Stimulated activated CD4-positive, alpha-beta T cell treated with anti-CD3 and anti-CD28 coated beads, Interleukin-15, amount 100 ng/mL, for 1 hour (primary cell): ENCODE measurements around the gene PTPRM.

ENCODE experiments used
- DNase-seq, 2 donors: peaks; one replicate each; pipeline ENCODE4 v3.0.0-alpha.2; 2020; ENCODE audit warnings: low read depth in 1 of 2, low spot score in 1 of 2

Gene PTPRM

DNA sequence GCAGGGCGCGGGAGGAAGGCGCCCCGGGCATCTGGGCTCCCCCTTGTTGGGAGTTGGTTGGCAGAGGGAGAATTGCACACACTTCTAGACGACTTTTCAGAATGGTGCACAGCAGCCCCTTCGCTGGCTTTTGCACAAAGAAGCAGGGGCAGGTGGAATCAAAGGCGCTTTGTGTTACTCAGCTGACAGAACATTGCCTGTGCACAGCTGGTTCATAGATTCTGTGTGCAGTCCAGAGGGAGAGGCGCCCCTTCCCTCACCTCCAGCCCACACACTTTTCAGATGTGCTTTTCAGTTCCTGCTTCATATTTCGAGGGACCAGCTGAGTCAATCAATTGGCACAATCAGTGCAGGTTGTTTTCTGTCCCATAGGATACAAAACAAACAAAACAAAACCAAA, 693.7 kb downstream of the PTPRM start:
- DNase-seq: no peak

DNA sequence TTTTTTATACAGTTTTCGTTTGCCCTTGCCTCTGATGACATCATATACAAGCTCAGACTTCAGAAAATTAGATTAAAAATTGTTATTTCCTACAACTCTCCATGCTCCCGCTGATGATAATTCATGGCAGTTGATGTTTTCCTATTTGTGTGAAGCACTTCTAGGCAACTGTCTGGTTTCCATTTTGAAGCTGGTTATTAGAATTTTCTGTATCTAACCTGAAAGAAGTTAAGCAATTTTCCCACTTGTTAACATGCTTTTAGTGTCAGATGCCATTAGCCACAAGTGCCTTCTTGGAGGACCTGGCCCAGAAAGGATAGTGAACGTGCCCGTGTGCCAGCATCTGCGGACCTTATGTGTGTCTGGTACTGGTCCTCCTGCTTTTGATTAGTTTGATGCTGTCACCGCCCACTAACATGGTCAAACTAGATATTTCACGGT, 694.6 kb downstream of the PTPRM start:
- DNase-seq: no peak

DNA sequence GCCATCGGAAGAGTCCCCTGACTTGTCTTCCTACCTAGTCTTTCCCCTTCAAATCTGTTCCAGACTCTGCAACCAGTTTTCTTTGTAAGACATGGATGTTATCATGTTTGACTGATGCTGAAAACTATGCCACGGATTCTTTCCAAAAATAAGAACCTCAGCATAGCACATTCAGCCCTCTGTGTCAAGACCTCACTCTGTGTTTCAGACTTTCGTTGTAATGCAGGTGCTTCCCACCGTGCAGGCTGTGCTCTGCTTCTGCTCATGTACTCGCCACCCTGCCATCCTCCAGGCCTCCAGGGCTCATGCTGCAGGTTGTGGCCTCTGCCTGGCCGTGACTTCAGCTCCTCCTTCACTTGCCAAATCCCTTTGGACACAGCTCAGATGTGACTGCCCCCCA, 695.1 kb downstream of the PTPRM start:
- no peak for DNase-seq

DNA sequence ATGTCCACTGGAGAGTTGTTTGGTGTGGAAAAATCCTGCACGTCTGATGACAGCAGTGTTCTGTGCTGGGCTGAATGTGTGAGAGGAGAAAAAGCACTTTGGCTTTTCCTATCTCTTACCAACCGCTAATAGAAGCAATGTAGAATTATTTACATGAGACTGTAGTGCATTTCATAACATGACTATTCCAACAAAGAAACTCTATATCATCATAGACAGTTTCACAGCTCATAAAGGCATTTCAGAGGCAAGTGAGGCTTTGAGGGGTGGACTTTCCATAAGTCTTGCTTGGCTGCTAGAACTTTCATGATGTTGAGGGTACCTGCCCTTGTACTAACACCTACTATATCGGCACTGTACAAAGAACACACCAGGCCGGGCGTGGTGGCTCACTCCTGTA, 697.0 kb downstream of the PTPRM start:
- no peak for DNase-seq

DNA sequence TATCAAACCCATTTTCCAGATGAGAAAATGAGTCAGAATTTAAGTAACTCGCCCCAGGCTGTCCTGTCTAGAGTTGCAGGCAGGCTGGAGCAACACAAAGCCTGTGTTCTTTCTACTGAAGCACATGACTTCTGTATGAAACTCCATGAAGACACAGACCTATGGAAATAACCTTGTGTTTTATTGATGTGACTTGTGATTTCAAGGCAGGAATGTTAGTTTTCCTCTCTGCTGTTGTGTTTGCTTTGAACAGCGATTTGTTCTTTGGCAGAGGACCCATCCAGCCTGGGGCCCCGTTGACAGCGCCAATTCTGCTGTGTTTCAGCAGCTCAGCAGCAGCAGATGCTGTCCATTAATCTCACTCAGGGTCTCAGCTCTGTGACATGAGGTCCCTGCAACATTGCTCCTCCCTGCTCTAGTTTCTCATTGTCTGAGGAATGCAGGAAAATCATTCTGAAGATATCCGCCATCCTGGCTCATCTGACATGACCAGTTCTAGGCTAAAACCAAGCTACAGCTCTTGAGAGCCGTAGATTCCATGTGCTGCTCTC, 697.8 kb downstream of the PTPRM start:
- DNase-seq: no peak

DNA sequence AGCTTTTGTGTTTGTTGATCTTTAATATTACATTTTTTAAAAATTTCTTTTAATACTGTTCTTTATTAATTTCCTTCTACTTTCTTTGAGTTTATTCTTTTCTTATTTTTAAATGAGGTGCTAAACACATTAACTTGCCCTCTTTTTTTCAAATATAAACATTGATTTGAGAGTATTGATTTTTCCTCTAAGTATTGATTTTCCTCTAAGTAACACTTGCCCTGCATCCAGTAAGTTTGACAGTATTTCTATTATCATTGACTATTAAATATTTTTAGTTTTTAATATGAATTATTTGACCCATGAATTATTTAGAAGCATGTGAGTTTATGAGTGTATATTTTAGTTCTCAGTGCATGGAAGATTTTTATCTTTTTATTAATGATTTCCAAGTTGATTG, 705.1 kb downstream of the PTPRM start:
- DNase-seq: no peak

DNA sequence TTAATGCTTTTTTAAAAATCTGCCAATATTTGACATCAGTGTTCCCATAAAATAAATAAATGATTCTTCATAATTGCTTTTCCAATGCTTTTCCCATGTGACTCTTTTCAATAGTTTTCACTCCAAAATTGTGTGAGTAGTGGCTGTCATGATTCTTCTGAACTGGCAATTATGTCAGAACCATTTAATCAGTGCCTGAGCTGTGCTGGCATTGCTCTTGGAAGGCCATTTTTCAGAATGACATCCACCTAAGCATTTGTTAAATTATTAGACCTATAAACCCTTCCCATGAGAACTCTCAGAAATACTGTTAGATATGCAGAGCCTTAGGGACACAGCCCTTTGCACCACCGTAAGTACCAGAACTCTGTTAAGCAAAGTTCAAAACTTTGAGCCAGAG, 707.3 kb downstream of the PTPRM start:
- DNase-seq: no peak

DNA sequence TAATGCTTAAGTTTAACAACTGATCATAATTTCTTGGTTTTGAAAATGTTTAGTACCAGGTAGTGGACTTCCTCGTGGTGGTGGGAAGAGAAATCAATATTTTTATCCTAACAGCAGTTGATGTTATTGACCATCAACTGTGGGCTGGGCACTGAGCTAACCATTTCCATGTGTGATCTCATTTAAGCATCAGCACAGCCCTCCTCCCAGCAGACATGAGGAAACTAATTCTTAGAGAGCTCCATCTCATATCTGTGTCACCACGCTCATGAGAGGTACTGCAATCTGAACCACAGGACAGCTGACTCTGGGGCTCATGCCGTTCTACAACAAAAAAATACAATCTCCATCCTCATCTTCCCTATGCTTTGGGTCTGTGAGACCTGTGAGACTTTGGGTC, 709.3 kb downstream of the PTPRM start:
- no peak for DNase-seq

DNA sequence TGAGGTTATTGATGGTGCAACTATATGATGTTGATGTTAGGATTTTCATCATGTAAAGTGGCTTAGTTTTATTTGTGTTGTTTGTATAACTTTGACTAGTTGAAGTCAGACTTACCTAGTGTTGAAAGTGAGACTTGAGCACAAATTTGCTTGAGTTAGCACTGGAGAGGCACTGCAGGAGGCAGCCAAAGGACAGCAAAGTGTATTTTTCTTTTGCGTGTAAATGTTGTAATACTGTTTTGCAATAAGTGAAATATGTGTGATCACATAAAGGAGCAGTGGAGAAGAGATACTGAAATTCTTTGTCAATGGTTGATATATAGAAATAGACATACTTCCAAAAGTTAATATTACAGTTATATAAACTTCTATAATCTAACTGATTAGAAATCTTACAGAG, 710.2 kb downstream of the PTPRM start:
- no peak for DNase-seq

DNA sequence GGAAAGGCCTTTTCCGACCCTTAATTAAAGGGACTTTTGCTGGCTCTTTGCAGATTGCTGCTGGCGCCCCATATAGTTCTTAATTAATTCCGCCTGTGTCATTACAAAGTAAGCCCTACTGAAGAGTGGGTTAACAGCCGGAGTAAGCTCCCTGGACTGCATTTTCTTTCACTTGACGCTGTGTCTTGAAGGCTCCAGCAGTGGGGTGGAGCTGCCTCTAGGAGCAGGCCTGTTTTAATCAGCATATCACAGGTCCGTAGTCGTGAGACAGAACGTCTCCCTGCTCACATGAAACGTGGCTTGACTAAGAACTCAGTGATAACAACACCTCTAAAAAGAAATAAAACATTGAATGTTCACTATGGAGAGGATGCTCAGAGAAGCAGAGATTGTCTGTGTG, 712.2 kb downstream of the PTPRM start:
- DNase-seq: no peak

DNA sequence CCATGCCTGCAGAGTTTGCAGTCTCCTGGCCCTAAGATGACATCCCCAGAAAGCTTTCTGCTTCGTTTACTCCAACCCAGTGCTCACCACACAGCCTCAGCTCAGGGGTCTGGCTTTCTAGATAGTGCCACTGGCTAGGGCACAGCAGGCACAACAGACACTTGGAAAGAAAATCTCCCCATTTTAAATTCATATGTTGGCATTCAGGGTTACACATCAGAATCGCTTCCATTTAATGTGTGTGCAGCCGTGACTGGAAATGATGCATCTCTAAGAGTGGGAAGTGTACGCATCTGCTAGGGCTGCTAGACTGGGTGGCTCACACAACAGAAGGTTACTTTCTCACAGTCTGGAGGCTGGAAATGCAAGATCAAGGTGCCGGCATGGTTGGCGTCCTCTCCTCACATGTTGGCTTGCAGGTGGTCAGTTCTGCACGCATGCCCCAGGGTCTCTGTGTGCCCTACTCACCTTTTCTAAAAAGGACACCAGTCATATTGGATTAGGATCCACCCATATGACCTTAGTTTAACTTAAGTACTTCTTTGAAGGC, 712.7 kb downstream of the PTPRM start:
- DNase-seq: no peak

DNA sequence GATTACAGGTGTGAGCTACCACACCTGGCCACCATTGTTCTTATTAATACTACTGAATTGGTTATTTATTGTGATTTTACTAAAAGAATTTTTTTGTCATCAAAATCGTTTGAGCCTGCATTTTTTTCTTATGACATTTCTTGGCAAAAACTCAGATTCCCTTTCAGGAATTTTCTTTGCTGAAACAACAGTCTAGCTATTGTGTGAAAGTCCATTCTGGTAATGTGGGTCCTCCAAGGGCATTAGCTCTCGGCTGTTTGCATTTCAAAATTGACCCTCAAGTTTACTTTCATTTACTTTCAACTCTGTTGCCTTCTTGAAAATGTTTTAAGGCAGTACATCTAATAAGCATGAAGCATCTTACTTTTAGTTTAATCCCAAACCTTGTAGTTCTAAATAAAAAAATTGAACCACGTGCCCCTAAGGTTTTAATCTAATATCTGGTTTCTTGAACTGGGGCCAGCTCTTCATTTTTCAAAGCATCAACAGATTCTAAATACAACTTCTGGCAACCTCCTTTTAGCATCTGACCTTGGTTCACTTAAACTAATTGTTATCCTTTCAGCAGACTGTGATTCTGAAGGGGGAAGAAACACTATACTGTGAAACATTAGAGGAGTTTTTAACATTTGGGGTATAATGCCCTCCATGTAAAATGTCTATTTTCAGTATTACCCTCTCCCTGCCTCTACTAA, 716.9 kb downstream of the PTPRM start:
- no peak for DNase-seq

DNA sequence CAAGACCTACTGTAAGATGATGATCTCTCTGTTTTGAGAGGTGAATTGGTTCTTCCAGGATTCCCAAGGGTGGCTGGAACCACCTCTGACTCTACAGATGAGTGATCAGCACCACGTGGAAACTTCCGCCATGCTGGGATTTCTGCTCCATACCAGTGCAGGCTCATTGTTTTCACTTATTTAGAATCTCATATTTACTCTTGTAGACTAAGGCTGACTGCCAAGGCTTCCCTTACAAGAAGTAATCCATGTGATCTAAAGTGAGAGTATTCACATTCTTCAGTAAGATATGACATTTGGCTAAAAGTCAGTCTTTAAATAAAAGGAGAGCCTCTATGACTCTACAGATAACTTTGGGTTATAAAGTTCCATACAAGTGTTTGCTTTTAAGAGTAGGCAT, 719.2 kb downstream of the PTPRM start:
- DNase-seq: no peak

DNA sequence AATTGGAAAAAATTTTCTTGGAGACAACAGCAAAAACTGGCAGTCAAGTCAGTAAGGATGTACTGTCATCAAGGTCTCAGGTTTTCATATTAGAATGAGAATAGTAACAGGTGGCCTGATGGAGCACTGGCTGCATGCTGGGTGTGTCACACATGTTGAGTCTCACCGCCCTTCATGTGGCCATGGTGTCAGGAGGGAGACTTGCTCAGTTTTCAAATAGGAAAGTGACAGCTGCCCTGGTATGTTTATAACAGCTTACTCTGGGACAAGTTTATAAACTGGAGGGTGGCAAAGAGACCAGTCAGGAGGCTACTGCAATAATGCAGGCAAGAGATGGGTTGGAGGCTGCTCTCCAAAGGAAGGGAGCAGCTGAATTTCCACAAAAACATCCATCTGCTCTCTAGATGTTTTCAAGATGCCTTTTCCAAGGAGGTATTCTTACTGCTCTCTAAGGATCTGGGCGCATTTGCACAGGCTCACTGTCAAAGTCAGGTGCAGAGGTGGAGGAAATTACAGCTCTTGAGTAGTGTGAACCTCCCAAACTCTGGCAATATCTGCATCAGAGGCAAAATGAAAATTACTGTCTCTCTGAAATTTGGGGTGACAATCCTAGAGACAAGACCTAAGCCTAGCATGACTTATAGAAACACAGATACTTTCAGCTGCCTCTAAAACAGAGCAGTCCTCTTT, 720.2 kb downstream of the PTPRM start:
- DNase-seq: no peak

DNA sequence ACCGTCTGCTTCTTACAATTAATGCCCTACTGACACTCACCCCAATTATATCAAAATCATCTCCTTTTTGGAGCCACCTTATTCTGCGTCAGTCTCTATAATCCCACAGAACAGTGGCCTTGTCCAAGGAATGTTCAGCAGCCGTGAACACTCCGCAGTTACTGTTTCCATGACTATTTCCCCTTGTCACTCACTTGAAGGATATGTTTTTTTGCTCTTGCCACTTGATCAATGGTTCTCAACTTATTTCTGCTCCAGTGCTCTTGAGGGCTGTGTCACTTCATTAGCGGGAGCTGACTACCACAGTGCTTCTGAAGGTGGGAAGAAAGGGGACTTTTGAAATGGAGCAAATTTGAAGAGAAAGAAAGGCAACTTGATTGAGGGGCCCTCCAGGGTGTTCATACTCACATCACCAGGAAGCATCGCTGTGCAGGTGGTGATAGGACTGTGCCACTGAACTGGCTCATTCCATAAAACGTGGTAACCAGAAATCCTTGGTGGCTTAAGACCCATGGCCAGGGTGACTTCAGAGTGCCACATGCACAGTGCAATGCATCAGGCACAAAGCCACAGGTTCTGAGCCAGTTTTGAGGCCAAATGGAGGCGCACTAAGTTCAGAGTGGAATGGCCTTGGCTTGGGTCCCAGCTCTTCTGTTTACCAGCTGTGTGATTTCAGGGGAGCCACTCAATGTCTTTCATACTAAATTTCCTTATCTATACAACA, 721.5 kb downstream of the PTPRM start:
- DNase-seq: no peak

DNA sequence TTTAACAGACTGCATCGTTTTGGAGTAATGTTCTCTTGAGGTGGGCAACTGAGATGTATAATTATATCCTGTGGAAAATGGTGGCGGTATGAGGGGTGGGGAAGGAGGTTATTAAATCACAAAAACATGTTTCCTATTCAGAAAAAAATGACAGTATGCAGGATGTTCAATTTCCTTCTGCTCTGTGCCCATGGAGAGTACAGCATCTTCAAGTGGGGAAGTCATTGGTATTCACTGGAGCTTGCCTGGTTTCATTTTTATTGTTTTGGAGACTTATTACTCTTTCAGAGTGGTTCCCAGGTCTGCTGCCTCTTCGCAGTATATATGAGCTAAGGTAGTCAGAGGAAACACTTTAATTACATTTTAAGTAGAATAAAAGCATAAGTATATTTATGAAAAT, 723.3 kb downstream of the PTPRM start:
- no peak for DNase-seq

DNA sequence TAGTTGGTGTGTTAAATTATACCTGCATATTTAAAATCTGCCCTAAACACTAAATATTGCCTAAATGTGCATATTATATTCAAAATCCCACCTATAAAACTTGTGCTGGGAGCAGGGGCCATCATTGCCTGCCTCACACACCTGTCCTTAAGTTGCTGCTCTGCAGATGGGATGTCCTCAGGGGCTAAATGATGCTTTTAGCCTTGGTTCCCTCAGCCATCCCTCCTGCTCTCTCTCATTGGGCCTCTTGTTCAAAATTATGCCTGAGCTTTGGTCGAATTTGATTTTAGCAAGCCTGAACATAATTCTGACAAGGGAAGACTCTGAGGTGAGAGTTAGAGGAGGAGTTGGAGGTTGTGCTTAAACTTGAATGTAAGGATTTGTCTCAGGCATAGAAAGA, 723.8 kb downstream of the PTPRM start:
- no peak for DNase-seq

DNA sequence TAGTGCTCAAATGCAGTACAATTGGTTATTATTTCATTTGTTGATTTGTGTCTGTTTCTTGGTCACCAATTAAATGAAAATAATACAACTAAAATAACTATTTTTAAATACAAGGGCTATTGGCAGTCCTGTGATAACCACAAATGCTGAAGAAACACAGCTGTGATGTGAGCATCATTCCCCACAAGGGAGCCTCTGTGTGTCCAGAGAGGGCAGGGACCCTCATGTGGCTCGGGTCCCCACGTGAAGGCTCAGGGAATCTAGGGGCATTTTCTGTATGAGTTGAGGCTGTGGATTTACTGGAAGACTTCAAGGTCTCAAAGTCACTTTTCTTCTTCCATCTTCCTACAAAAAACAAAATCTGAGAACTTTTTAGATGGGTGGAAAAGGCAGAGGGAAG, 726.1 kb downstream of the PTPRM start:
- DNase-seq: no peak

DNA sequence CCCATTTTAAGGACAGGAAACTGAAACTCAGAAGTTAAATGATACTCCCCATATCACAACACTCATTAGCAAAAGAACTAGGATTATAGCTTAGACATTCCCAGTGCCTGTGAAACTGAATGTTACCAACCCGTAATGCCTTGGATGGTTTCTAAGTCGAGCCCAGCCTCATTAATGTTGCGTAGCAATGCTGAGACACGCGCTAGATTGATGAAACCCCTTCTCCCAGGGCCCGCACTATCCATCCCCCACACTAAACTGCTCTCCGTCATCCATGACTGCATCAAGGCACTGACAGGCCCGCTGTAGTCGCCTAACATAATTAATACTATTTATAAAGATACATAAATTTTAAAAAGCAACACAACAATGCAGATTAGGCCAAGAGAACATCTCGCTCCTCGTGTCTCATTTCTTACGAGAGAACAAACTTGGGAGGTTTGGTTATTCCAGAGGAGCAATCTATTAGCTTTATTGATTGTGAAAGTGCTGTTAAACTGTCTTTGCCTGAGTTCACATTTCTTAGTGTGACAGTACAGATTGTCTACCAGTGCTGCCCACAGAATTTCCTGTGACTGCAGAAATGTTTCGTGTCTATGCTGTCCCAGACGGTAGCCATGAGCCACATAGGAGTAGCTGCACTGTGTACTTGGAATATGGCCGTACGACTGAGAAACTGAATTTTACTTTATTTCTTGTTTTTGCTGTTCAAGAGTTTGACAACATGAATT, 729.9 kb downstream of the PTPRM start:
- DNase-seq: no peak

DNA sequence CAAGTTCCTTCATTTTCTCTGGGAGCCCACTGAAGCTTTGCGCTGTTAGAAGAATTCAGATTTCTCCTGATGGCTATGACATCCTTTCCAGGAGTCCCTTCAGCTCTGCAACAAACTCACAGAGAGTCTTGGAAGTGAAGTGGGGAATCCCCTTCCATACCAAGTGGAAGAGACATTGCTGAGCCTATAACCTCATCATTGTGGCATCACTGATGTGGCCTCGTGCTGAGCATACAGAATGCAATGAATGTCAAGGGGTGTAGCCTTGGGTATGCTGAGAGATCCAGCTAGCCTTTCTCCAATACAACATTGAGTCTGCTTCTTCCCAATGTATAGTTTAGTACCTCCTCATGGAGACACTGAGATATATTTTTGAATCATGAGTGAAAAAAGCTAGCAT, 731.1 kb downstream of the PTPRM start:
- no peak for DNase-seq
